Measurements from ENCODE around the gene MLXIPL.

MLXIPL gene

DNA sequence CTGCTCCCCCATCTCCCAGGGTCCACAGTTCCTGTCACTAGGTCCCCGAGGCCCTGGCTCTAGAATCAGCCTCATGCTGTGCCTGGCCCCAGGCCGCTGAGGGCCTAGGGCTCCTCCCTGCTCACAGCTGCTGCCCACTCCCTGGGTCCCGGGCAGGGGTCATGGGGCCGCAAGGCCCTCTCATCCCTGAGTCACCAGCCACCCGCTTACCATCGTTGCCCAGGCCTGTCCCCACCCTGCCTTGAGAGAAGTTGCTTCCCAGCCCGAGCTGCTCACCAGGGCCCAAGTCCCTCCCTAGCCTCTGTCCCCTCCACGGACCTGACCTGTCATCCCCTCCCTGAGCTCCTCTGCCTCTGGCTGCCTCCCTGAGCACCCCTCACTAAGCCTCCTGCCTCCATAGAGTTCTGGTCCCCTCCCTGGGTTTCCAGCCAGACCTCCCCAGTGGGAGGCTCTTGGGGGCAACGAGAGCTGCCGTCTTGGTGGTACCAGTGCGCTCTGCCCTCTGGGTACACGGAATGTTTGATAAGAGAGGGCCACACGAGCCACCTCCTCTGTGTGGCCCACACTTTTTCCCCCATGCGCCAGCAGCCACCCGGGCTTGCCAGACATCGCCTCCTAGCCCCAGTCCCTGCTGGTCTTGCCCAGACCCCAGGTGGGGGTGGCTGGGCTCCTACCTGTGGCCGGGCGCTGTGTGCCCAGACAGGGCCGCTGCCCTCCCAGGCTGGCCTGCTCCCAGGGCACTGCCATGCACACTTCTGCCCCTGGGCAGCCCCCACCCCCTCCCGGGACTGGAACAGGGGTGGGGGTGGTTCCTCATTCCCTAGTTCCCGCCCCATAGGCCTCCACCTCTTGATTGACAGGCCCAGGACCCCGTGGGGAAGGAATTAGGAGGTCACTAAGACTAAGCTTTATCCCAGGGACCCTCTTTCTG, 21.3 kb downstream of the MLXIPL start:
- no peak for DNase-seq (ENCODE audit: low read depth, low spot score)
- no peak overlapping the region for H3K9ac ChIP-seq (ENCODE audit: insufficient read length)
- H3K4me3 ChIP-seq, result no peak overlapping the region
- peak overlapping the region; percentile 25; the same call in 1 of the 2 replicates for H3K27ac ChIP-seq
- TF ChIP-seq EZH2 (IDR thresholded peaks at IDR 0.05) (no peak), POLR2AphosphoS5 (IDR thresholded peaks at IDR 0.05; ENCODE audit: borderline replicate concordance, low read depth, low read length) (no peak), FOXP2 (optimal IDR thresholded peaks at IDR 0.05; ENCODE audit: control extremely low read depth, extremely low read length, insufficient read depth) (no peak)
- H3K9me3 ChIP-seq (ENCODE audit: low read depth, low read length), result no peaks in the 10 kb centered on the region
- no peaks in the 10 kb centered on the region for H3K36me3 ChIP-seq (ENCODE audit: insufficient read depth, low read length)

DNA sequence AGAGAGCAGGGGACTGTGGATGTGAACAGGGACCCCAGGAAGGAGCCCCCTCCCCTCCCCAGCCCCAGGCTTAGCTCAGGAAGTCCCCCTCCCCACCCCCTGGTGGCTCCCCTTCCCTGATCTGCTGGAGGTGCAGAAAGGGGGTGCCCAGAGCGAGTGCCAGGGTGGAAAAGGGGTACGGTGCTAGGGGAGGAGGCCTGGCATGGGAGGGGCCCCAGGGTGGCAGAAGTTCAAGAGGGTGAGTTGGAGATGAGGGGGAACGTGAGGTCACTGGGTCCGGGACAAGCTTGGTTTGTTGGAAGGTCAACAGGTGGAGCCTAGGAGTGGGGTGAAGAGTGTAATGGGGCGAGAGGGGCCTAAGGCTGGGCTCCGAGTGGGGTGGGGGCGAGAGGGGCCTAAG, 24.4 kb downstream of the MLXIPL start:
- Histone ChIP-seq H3K9me3 (ENCODE audit: low read depth, low read length) (no peaks in the 10 kb centered on the region), H3K4me3 (no peak overlapping the region), H3K36me3 (ENCODE audit: insufficient read depth, low read length) (no peaks in the 10 kb centered on the region), H3K27ac (no peak overlapping the region), H3K9ac (ENCODE audit: insufficient read length) (no peak overlapping the region)
- TF ChIP-seq FOXP2 (optimal IDR thresholded peaks at IDR 0.05; ENCODE audit: control extremely low read depth, extremely low read length, insufficient read depth) (no peak), POLR2AphosphoS5 (IDR thresholded peaks at IDR 0.05; ENCODE audit: borderline replicate concordance, low read depth, low read length) (no peak), EZH2 (IDR thresholded peaks at IDR 0.05) (no peak)
- no peak for DNase-seq (ENCODE audit: low read depth, low spot score)

DNA sequence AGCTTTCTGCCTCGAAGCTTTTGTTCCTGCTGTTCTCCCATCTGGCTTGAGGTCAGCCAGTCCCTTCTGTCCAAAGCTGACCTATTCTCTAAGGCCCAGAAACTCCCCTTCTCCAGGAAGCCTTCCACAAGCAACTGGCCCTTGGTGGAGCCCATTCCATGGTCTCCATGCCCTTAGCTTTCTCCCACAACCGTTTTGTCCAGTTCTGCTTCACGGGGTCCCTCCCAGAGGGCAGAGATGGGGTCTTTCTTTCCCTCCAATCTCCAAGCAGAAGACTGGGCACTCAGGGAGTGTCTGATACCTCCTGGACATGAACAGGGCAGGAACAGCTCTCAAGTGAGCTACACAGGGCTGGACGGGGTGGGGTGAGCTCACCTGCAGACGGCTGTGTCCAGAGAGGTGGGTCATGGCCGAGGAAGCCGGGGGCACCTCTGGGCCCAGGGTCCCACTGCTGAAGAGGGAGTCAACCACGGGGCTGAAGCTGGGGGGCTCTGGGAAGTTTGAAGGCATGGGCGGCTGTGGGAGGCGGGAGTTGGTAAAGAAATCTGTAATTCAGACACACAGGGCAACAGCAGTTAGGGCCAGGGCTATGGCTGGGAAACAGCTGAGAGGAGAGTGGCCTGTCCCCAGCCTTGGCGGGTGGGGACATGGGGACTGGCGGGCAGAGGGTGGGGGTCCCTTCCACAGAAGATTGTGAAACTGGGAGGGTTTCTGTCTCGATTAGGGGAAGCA, 25.0 kb downstream of the MLXIPL start:
- no peak for TF ChIP-seq EZH2 (IDR thresholded peaks at IDR 0.05)
- no peak for TF ChIP-seq POLR2AphosphoS5 (IDR thresholded peaks at IDR 0.05; ENCODE audit: borderline replicate concordance, low read depth, low read length)
- no peak for TF ChIP-seq FOXP2 (optimal IDR thresholded peaks at IDR 0.05; ENCODE audit: control extremely low read depth, extremely low read length, insufficient read depth)
- no peak overlapping the region for H3K4me3 ChIP-seq
- DNase-seq (ENCODE audit: low read depth, low spot score), result no peak
- H3K9me3 ChIP-seq (ENCODE audit: low read depth, low read length), result no peaks in the 10 kb centered on the region
- H3K27ac ChIP-seq, result no peak overlapping the region
- no peak overlapping the region for H3K9ac ChIP-seq (ENCODE audit: insufficient read length)
- H3K36me3 ChIP-seq (ENCODE audit: insufficient read depth, low read length), result no peaks in the 10 kb centered on the region

DNA sequence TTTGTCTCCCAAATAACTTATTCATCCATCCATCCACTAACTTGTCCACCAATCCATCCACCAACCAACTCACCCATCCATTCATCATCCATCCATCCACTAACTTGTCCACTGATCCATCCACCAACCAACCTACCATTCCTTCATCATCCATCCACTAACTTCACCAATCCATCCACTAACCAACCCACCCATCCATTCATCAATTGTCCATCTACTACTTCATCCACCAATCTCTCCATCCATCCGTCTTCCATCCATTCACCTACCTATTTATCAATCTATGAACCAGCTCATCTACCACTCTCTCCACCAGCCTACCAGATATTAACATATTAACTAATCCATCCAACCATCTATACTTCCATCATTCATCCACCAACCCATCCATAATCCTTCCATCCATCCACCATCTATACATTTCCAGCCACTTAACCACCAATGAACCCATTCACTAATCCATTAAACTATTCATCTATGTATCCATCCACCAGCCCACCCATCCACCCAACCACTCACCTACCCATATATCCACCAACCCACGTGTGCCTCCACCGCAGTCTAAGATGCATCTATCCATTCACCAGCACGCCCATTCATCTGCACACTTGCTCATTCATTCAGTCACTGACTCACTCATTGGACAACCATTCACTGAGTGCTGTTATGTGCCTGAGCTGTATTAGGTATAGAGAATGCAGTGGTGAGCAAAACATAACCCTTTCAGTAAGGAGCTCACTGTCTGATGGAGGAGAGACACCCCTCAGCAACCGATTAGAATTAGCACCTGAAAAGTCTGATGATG, 26.1 kb downstream of the MLXIPL start:
- Histone ChIP-seq H3K36me3 (ENCODE audit: insufficient read depth, low read length) (no peaks in the 10 kb centered on the region), H3K27ac (no peak overlapping the region), H3K9me3 (ENCODE audit: low read depth, low read length) (no peaks in the 10 kb centered on the region), H3K4me3 (no peak overlapping the region), H3K9ac (ENCODE audit: insufficient read length) (no peak overlapping the region)
- DNase-seq (ENCODE audit: low read depth, low spot score), result no peak
- TF ChIP-seq POLR2AphosphoS5 (IDR thresholded peaks at IDR 0.05; ENCODE audit: borderline replicate concordance, low read depth, low read length) (no peak), EZH2 (IDR thresholded peaks at IDR 0.05) (no peak), FOXP2 (optimal IDR thresholded peaks at IDR 0.05; ENCODE audit: control extremely low read depth, extremely low read length, insufficient read depth) (no peak)

DNA sequence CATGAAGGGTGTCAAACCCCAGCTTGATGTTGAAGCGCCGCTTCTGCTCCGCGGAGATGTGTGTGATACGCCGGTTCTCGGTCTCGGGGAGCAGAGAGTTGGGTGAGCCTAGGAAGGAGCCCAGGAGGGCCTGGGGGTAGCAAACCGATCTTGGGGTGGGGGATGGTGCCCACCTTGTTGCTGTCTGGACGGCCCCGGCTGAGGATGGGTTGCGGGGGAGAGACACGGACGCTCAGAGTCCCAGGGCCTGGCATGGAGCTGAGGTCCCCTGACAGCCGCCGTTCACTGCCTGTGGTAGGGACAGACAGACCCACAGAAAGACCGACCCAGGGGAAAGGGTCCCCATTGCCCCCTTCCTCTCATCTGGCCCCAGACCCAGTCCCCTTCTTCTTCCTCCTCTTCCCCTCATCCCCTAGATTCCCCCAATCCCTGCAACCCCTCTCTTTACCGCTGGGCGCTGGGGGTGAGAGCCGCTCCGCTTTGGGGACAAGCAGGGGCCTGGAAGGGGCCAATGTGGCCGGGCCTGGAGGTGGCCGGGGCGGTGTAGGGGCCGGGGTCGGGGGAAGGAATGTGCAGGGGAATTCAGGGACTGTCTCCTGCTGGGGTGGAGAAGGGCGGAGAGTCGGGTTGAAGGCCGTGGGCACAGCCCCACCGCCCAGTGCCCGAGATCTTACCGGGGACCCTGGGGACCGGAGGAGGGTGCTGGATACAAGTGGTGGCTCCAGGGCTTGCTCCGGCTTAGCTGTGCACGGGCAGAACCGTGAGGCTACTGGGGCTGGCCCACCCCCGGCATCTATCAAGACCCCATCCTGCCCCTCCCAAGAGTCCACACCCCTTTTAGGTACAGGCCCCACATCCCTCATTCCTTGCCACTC, 27.9 kb downstream of the MLXIPL start:
- H3K9me3 ChIP-seq (ENCODE audit: low read depth, low read length), result no peaks in the 10 kb centered on the region
- TF ChIP-seq FOXP2 (optimal IDR thresholded peaks at IDR 0.05; ENCODE audit: control extremely low read depth, extremely low read length, insufficient read depth), result no peak
- TF ChIP-seq EZH2 (IDR thresholded peaks at IDR 0.05), result no peak
- no peak for TF ChIP-seq POLR2AphosphoS5 (IDR thresholded peaks at IDR 0.05; ENCODE audit: borderline replicate concordance, low read depth, low read length)
- H3K9ac ChIP-seq (ENCODE audit: insufficient read length), result no peak overlapping the region
- no peak overlapping the region for H3K27ac ChIP-seq
- H3K4me3 ChIP-seq, result no peak overlapping the region
- no peak for DNase-seq (ENCODE audit: low read depth, low spot score)
- H3K36me3 ChIP-seq (ENCODE audit: insufficient read depth, low read length), result no peaks in the 10 kb centered on the region

DNA sequence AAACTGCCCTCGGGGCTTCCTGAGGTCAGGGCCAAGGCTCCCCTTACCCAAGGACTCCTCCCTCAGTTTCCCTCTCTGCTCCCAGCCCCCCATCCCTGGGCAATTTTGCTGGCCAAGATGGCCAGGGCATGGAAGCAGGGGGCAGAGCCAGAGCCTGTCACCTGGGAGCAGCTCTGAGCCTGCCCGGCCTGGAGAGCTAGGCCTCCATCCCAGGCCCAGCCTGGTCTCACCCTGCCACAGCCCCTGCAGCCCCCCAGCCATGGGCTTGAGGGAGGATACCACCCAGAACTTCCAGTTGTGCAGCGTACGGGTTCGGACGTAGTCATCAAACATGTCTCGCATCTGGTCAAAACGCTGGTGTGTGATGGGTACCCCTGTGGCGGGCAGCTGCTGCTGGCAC, 29.0 kb downstream of the MLXIPL start:
- no peak overlapping the region for H3K27ac ChIP-seq
- no peaks in the 10 kb centered on the region for H3K36me3 ChIP-seq (ENCODE audit: insufficient read depth, low read length)
- no peak overlapping the region for H3K4me3 ChIP-seq
- DNase-seq (ENCODE audit: low read depth, low spot score), result no peak
- no peak overlapping the region for H3K9ac ChIP-seq (ENCODE audit: insufficient read length)
- no peaks in the 10 kb centered on the region for H3K9me3 ChIP-seq (ENCODE audit: low read depth, low read length)
- TF ChIP-seq FOXP2 (optimal IDR thresholded peaks at IDR 0.05; ENCODE audit: control extremely low read depth, extremely low read length, insufficient read depth) (no peak), EZH2 (IDR thresholded peaks at IDR 0.05) (no peak), POLR2AphosphoS5 (IDR thresholded peaks at IDR 0.05; ENCODE audit: borderline replicate concordance, low read depth, low read length) (no peak)

DNA sequence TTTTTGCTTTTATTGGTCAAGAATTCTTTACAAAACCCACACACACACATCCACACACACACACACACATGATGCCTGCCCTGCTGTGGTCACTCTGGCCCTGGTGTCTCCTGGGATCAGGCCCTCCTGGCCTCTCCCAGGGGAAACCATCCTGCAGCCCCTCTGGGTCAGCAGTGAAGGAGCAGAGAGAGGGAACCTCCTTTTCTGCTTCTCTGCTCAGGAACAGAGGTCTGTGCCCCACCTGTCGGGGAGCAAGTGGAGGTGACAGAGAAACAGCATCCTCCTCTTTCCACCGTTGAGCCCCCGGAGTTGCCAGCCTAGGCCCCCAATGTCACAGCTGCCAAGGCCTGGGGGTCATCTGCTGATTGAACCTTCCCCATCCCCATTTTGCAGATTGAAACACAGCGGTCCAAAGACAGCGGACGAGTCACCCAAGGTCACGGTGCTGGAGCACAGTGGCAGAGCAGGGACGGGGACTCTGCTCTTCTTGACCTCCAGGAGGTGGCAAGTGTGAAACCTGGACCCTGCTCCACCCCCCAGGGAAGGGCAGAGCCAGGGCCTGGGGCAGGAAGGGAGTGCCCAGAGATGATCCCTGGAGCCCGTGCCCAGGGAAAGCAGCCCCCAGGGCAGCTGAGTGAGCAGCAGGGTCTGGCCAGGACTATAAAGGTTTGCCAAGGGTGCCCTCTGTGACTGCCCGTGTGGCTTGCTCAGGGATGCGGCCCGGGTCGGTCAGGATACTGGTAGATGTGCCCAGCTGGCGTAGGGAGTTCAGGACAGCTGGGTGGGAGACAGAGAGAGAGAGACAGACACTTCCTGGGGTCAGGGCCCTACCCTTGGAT, 30.9 kb downstream of the MLXIPL start:
- Histone ChIP-seq H3K4me3 (no peak overlapping the region), H3K9me3 (ENCODE audit: low read depth, low read length) (no peaks in the 10 kb centered on the region), H3K27ac (no peak overlapping the region), H3K9ac (ENCODE audit: insufficient read length) (no peak overlapping the region), H3K36me3 (ENCODE audit: insufficient read depth, low read length) (no peaks in the 10 kb centered on the region)
- DNase-seq (ENCODE audit: low read depth, low spot score), result no peak
- no peak for TF ChIP-seq POLR2AphosphoS5 (IDR thresholded peaks at IDR 0.05; ENCODE audit: borderline replicate concordance, low read depth, low read length)
- TF ChIP-seq FOXP2 (optimal IDR thresholded peaks at IDR 0.05; ENCODE audit: control extremely low read depth, extremely low read length, insufficient read depth), result no peak
- TF ChIP-seq EZH2 (IDR thresholded peaks at IDR 0.05), result no peak
